ENCODE data around the gene CLEC18A.

DNA sequence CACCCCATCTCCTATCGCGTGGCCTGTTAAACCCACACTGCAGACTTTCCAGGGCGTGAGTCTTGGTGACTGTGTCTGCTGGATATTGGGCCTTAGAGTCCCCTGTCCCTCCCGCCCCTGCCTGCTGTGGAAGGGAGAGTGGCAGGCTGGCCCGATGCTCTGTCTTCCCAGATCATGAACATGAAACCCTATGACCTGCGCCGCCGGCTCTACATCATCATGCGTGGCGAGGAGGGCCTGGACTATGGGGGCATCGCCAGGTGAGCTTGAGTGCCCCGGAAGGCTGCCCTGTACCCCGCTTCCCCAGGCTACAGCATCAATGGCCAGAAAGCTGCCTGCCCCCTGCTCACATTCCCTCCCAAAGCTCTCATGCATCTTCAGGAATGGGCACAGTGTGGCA is 19.5 kb upstream of the CLEC18A start:
- TF ChIP-seq, protein P1, sequence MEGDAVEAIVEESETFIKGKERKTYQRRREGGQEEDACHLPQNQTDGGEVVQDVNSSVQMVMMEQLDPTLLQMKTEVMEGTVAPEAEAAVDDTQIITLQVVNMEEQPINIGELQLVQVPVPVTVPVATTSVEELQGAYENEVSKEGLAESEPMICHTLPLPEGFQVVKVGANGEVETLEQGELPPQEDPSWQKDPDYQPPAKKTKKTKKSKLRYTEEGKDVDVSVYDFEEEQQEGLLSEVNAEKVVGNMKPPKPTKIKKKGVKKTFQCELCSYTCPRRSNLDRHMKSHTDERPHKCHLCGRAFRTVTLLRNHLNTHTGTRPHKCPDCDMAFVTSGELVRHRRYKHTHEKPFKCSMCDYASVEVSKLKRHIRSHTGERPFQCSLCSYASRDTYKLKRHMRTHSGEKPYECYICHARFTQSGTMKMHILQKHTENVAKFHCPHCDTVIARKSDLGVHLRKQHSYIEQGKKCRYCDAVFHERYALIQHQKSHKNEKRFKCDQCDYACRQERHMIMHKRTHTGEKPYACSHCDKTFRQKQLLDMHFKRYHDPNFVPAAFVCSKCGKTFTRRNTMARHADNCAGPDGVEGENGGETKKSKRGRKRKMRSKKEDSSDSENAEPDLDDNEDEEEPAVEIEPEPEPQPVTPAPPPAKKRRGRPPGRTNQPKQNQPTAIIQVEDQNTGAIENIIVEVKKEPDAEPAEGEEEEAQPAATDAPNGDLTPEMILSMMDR (IDR thresholded peaks at IDR 0.05) = no peak
- TF ChIP-seq, protein P2, sequence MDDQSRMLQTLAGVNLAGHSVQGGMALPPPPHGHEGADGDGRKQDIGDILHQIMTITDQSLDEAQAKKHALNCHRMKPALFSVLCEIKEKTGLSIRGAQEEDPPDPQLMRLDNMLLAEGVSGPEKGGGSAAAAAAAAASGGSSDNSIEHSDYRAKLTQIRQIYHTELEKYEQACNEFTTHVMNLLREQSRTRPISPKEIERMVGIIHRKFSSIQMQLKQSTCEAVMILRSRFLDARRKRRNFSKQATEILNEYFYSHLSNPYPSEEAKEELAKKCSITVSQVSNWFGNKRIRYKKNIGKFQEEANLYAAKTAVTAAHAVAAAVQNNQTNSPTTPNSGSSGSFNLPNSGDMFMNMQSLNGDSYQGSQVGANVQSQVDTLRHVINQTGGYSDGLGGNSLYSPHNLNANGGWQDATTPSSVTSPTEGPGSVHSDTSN (IDR thresholded peaks at IDR 0.05) = no peak
- TF ChIP-seq RAD21 (conservative IDR thresholded peaks at IDR 0.05 in 1 of 2, IDR thresholded peaks at IDR 0.05 in 1 of 2) (no peak), SMC3 (IDR thresholded peaks at IDR 0.05) (no peak)
- TF ChIP-seq, protein P3, sequence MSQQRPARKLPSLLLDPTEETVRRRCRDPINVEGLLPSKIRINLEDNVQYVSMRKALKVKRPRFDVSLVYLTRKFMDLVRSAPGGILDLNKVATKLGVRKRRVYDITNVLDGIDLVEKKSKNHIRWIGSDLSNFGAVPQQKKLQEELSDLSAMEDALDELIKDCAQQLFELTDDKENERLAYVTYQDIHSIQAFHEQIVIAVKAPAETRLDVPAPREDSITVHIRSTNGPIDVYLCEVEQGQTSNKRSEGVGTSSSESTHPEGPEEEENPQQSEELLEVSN (IDR thresholded peaks at IDR 0.05; ENCODE audit: borderline replicate concordance, low read depth) = no peak
